ENCODE results near the gene SULT1A1.

DNA sequence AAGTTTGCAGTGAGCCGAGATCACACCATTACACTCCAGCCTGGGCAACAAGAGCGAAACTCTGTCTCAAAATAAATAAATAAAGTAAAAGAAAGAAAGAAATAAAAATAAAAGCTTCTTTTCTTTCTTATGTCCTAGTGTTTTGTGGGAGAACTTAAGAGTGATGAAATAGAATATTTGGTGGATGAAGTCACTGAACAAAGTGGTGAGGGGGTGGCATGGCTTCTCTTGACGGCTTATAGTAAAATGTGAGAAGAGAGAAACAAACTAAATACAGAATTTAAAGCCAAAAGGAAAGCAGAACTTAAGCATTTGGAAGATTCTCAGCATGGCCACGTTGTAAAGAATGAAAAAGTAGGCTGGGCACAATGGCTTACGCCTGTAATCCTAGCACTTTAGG, 40.8 kb downstream of the SULT1A1 start:
- TF ChIP-seq, protein P1, sequence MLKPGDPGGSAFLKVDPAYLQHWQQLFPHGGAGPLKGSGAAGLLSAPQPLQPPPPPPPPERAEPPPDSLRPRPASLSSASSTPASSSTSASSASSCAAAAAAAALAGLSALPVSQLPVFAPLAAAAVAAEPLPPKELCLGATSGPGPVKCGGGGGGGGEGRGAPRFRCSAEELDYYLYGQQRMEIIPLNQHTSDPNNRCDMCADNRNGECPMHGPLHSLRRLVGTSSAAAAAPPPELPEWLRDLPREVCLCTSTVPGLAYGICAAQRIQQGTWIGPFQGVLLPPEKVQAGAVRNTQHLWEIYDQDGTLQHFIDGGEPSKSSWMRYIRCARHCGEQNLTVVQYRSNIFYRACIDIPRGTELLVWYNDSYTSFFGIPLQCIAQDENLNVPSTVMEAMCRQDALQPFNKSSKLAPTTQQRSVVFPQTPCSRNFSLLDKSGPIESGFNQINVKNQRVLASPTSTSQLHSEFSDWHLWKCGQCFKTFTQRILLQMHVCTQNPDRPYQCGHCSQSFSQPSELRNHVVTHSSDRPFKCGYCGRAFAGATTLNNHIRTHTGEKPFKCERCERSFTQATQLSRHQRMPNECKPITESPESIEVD (tag by site-specific recombination; IDR thresholded peaks at IDR 0.05), result no peak
- no peak for TF ChIP-seq CTCF (tag by site-specific recombination; IDR thresholded peaks at IDR 0.05)
- TF ChIP-seq ZBTB10 (tag by site-specific recombination; IDR thresholded peaks at IDR 0.05), result no peak
- TF ChIP-seq, protein P2, sequence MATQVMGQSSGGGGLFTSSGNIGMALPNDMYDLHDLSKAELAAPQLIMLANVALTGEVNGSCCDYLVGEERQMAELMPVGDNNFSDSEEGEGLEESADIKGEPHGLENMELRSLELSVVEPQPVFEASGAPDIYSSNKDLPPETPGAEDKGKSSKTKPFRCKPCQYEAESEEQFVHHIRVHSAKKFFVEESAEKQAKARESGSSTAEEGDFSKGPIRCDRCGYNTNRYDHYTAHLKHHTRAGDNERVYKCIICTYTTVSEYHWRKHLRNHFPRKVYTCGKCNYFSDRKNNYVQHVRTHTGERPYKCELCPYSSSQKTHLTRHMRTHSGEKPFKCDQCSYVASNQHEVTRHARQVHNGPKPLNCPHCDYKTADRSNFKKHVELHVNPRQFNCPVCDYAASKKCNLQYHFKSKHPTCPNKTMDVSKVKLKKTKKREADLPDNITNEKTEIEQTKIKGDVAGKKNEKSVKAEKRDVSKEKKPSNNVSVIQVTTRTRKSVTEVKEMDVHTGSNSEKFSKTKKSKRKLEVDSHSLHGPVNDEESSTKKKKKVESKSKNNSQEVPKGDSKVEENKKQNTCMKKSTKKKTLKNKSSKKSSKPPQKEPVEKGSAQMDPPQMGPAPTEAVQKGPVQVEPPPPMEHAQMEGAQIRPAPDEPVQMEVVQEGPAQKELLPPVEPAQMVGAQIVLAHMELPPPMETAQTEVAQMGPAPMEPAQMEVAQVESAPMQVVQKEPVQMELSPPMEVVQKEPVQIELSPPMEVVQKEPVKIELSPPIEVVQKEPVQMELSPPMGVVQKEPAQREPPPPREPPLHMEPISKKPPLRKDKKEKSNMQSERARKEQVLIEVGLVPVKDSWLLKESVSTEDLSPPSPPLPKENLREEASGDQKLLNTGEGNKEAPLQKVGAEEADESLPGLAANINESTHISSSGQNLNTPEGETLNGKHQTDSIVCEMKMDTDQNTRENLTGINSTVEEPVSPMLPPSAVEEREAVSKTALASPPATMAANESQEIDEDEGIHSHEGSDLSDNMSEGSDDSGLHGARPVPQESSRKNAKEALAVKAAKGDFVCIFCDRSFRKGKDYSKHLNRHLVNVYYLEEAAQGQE (tag by site-specific recombination; IDR thresholded peaks at IDR 0.05), result no peak
- no peak for TF ChIP-seq ZNF398 (tag by site-specific recombination; IDR thresholded peaks at IDR 0.05)

Data from HEK293 (cell line).